Keratinocyte (primary cell): Measurements from ENCODE around the gene ZNF787. TPM values are rescaled to one million over a fixed set of nuclear protein-coding genes. Genes with fewer than 3 reads are reported as not detected.

Source experiments
- DNase-seq: peaks from one replicate; pipeline ENCODE4 v3.0.0-alpha.2; 2011; ENCODE audit warnings: low read depth, missing footprints, low spot score
- FAIRE-seq: peaks from 2 replicates; lab custom pipeline; 2011; peaks lifted over from hg19 to GRCh38; lab: Jason Lieb, UNC
- H2AFZ ChIP-seq: 2 replicates; pipeline ENCODE4 v1.6.0; 2012; ENCODE audit warnings: low read length, control low read depth, inconsistent platforms; ENCODE audit not compliant: control insufficient read depth
- H3K27ac ChIP-seq: 2 replicates; pipeline ENCODE4 v1.5.1; 2011; ENCODE audit warnings: low read length; ENCODE audit not compliant: control insufficient read depth, insufficient read depth
- H3K27me3 ChIP-seq: 3 replicates; pipeline ENCODE4 v1.6.0; 2011; ENCODE audit warnings: low read length; ENCODE audit not compliant: control insufficient read depth, insufficient read depth; ENCODE audit errors: extremely low read depth
- H3K36me3 ChIP-seq, 2 experiments: 2 replicates in 1 of 2; 3 replicates in 1 of 2; pipeline ENCODE4 v1.5.1; 2011; ENCODE audit warnings: low read length in 2 of 2, mild to moderate bottlenecking in 1 of 2; ENCODE audit not compliant: control insufficient read depth in 2 of 2, insufficient read depth in 2 of 2; ENCODE audit errors: extremely low read depth in 1 of 2
- H3K4me1 ChIP-seq: 3 replicates; pipeline ENCODE4 v1.5.1; 2011; ENCODE audit warnings: low read length; ENCODE audit not compliant: control insufficient read depth, insufficient read depth; ENCODE audit errors: extremely low read depth
- H3K4me2 ChIP-seq: 3 replicates; pipeline ENCODE4 v1.6.0; 2011; ENCODE audit warnings: low read depth, low read length; ENCODE audit not compliant: control insufficient read depth, insufficient read depth; ENCODE audit errors: extremely low read depth
- H3K4me3 ChIP-seq, 3 experiments: fragments of 200-600 bp in 1 of 3; sonication (generic) in 1 of 3; 2 replicates in 2 of 3; 3 replicates in 1 of 3; pipeline ENCODE4 v1.5.1; 2011 to 2016; ENCODE audit warnings: low read length in 3 of 3, mild to moderate bottlenecking in 3 of 3, control low read depth in 2 of 3, inconsistent platforms in 1 of 3, low read depth in 1 of 3, mixed read lengths in 1 of 3, mixed run types in 1 of 3, moderate library complexity in 1 of 3; ENCODE audit not compliant: control insufficient read depth in 2 of 3, insufficient read depth in 2 of 3; ENCODE audit errors: extremely low read depth in 1 of 3
- H3K79me2 ChIP-seq: 2 replicates; pipeline ENCODE4 v1.6.0; 2012; ENCODE audit warnings: low read length; ENCODE audit not compliant: control insufficient read depth, insufficient read depth
- H3K9ac ChIP-seq: 3 replicates; pipeline ENCODE4 v1.6.0; 2011; ENCODE audit warnings: low read length; ENCODE audit not compliant: control insufficient read depth, insufficient read depth; ENCODE audit errors: extremely low read depth
- H3K9me1 ChIP-seq: 3 replicates; pipeline ENCODE4 v1.6.0; 2011; ENCODE audit warnings: low read length; ENCODE audit not compliant: control insufficient read depth, insufficient read depth; ENCODE audit errors: extremely low read depth
- H3K9me3 ChIP-seq: 2 replicates; pipeline ENCODE4 v1.5.1; 2012; ENCODE audit warnings: low read depth, low read length; ENCODE audit not compliant: control insufficient read depth
- H4K20me1 ChIP-seq: 3 replicates; pipeline ENCODE4 v1.6.0; 2011; ENCODE audit warnings: low read length; ENCODE audit not compliant: control insufficient read depth, insufficient read depth; ENCODE audit errors: extremely low read depth
- CTCF ChIP-seq, 3 experiments: IDR thresholded peaks in 1 of 3; conservative IDR thresholded peaks in 1 of 3; optimal IDR thresholded peaks in 1 of 3; 2 replicates in 2 of 3; 3 replicates in 1 of 3; pipeline versions ENCODE3 to v1.5.1; 2011; ENCODE audit warnings: low read length in 3 of 3, mild to moderate bottlenecking in 3 of 3, moderate library complexity in 2 of 3, control low read depth in 1 of 3, inconsistent platforms in 1 of 3; ENCODE audit not compliant: insufficient read depth in 2 of 3; ENCODE audit errors: extremely low read depth in 1 of 3
- EZH2 ChIP-seq: IDR thresholded peaks from one replicate; pipeline ENCODE4 v1.6.1; 2012; ENCODE audit warnings: inconsistent platforms, mild to moderate bottlenecking, low read length, moderate library complexity
- dilution Hi-C: fragments of 300-500 bp; cut with MboI; formaldehyde crosslinking; loops from one replicate; pipeline ENCODE4 v1.7.0; 2020; ENCODE audit warnings: low sequenced_read_pairs; ENCODE audit not compliant: extremely low pct_ligation_motif_present
- polyA plus RNA-seq, 5 experiments: library from polyadenylated mRNA; depleted of rRNA in 3 of 5; stranded (reverse) in 3 of 5; stranded (forward) in 1 of 5; unstranded in 1 of 5; fragments of >200 nt; gene quantifications; 1 replicate in 1 of 5; 2 replicates in 3 of 5; 3 replicates in 1 of 5; pipeline versions ENCODE4 v1.2.1 to v1.2.3, GENCODE V29; 2011 to 2012; ENCODE audit warnings: missing spikeins in 2 of 5, low read depth in 1 of 5, low replicate concordance in 1 of 5

ZNF787 gene
- polyA plus RNA-seq, 1 donor (not counting 4 experiments of a cell fraction or from before 2014, with no cell fraction given): 5.6 TPM

- no peak overlapping the region for H3K4me2 ChIP-seq
- no peak overlapping the region for H3K4me3 ChIP-seq
- H4K20me1 ChIP-seq: peaks cover 31% of the 10 kb centered on the region
- H3K9me3 ChIP-seq: no peaks in the 10 kb centered on the region
- dilution Hi-C loops: no loop called here
- peaks cover 5 to 18% of the 10 kb centered on the region in 2 experiments for H3K36me3 ChIP-seq
- H3K27ac ChIP-seq: no peak overlapping the region
- DNase-seq: no peak
- FAIRE-seq: no peak
- peaks cover 18% of the 10 kb centered on the region for H3K4me1 ChIP-seq
- no peak overlapping the region for H3K9ac ChIP-seq
- H3K79me2 ChIP-seq: peaks cover 73% of the 10 kb centered on the region
- TF ChIP-seq EZH2: no peak
- no peak for TF ChIP-seq CTCF (optimal IDR thresholded peaks at IDR 0.05 in 1 of 3, IDR thresholded peaks at IDR 0.05 in 1 of 3, conservative IDR thresholded peaks at IDR 0.05 in 1 of 3; ENCODE audit: extremely low read depth in 1 of 3, insufficient read depth in 2 of 3, low read length in 3 of 3)
- H2AFZ ChIP-seq: no peak overlapping the region
- H3K27me3 ChIP-seq: no peaks in the 10 kb centered on the region
- H3K9me1 ChIP-seq: peaks cover 2% of the 10 kb centered on the region
Measured at GRCh38 chr19:56117889-56118288, 3.2 kb downstream of the ZNF787 start.

GRCh38 chr19:56117376-56117884, 3.7 kb downstream of the ZNF787 start:
- TF ChIP-seq EZH2 (no peak), CTCF (optimal IDR thresholded peaks at IDR 0.05 in 1 of 3, IDR thresholded peaks at IDR 0.05 in 1 of 3, conservative IDR thresholded peaks at IDR 0.05 in 1 of 3; ENCODE audit: extremely low read depth in 1 of 3, insufficient read depth in 2 of 3, low read length in 3 of 3) (no peak)
- Histone ChIP-seq H3K9me3 (no peaks in the 10 kb centered on the region), H3K9me1 (peaks cover 2% of the 10 kb centered on the region), H3K4me1 (peaks cover 18% of the 10 kb centered on the region), H3K4me3 (no peak overlapping the region), H3K9ac (no peak overlapping the region), H3K79me2 (peaks cover 78% of the 10 kb centered on the region), H2AFZ (no peak overlapping the region), H3K36me3 (peaks cover 5 to 18% of the 10 kb centered on the region in 2 experiments), H3K27ac (no peak overlapping the region), H4K20me1 (peaks cover 31% of the 10 kb centered on the region), H3K27me3 (no peaks in the 10 kb centered on the region), H3K4me2 (no peak overlapping the region)
- no peak for DNase-seq
- dilution Hi-C loops: no loop called here
- FAIRE-seq: no peak
